Renal cortical epithelial cell (primary cell): ENCODE data around the gene THOC1. TPM values are rescaled to one million over a fixed set of nuclear protein-coding genes. Genes with fewer than 3 reads are reported as not detected.

ENCODE experiments used
- DNase-seq: peaks from one replicate; pipeline ENCODE4 v3.0.0-alpha.2; 2011; ENCODE audit warnings: low read depth
- total RNA-seq: library from RNA; depleted of rRNA; stranded (reverse); fragments of >200 nt; gene quantifications from 2 replicates; pipeline ENCODE4 v1.2.3, GENCODE V29; 2014

The THOC1 gene
- total RNA-seq, 1 donor from 2014 or later, result 46.7 TPM

GRCh38 chr18:274313-274712, 6.5 kb upstream of the THOC1 start:
- DNase-seq, result no peak

DNA sequence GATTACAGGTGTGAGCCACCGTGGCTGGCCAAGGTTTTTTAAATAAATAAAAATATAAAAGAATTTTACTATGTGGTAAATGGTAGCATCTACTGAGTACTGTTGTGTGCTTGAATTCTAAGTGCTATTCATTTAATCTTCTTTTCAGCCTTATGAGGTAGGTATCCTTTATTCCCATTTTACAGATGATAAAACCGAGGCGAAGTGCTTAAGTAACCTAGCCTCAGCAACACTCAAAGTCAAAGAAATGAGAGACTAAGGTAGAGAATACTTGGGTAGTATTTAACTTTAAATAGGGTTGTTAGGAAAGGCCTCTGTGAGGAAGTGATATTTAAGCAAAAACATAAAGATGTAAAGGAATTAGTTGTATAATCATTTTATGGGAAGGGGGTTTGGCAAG, 5.7 kb upstream of the THOC1 start:
- DNase-seq, result no peak

DNA sequence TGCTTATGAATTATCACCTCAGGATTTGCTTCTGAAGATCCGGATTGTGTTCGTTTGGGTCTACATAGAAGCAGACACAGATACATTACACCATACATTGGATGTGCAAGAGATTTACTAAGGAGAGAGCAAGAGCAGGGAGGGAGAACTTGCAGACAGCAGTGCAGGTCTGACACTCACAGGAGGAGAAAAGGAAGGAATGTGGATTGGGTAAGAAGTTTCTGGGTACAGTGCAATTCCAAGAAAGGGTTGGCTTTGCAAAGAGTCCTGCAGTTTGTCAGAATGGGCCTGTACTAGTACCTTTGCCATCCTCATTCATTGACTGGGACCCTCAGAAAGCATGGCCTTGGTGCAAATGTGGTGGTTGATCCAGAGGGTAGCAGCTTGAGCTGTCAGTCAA, 4.8 kb upstream of the THOC1 start:
- DNase-seq, result no peak

GRCh38 chr18:269480-270095, 1.7 kb upstream of the THOC1 start:
- no peak for DNase-seq

DNA sequence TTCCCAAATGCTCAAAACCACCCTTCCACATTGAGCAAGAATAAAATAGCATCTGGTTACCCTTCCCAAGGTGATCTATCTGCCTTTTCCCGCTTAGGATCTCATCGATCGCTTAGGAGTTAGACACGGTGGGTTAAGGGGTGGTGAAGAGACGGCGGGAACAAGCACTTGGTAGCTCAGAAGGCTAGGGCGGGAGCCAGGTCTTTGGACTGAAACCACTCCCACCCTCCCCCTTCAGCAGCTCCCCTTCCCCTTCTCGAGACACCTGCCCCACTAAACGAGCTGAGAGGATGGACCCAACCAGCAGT, 513 bp downstream of the THOC1 start:
- peak; percentile 6 for DNase-seq

DNA sequence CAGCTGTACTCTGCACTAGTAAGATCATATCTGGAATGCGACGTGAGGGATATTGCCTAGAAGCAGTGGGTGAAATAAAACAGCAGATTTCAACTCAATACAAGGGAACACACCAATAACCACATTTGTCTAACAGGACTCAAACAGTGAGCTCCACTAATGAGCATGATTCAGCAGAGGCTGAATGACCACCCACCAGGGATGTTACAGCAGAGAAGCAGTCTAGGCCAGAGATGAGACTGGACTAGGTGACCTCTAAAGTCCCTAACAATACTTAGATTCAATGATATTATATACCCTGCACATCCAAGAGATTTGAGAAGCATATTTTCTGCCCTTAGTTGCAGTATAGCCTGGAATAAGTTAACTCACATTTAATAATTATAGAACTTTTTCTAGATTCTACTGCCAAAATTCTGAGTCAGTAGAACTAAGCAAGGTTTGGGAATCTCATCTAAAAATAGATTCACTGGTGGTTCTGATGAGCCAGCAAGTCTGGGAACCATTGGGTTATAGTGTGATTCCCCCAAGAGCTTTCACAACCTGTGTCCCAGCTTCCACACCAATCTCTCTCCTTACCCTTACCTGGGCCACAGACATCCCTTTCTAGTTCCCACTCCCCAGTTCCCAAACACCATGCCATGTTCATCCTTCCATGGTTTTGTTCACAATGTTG, 6.3 kb downstream of the THOC1 start:
- peak; percentile 11 for DNase-seq

GRCh38 chr18:260547-260946, 7.3 kb downstream of the THOC1 start:
- DNase-seq, result no peak

GRCh38 chr18:255171-255570, 12.7 kb downstream of the THOC1 start:
- no peak for DNase-seq

DNA sequence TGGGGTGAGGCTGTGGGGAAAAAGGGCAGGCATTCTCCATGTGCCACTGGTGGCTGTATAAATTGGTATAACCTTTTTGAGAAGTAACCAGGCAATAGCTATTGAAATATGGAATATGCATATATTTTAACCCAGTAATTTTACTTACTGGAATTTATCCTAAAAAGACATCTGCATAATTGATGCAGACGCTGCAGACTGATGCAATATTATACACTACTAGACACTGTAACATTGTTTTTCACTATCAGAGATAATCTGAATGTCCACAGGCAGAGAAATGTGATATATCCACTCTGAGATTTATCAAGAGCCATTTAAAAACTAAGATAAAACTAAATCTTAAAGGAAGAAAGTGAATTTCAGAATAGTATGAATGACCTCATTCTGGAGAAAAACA, 14.7 kb downstream of the THOC1 start:
- DNase-seq, result no peak

DNA sequence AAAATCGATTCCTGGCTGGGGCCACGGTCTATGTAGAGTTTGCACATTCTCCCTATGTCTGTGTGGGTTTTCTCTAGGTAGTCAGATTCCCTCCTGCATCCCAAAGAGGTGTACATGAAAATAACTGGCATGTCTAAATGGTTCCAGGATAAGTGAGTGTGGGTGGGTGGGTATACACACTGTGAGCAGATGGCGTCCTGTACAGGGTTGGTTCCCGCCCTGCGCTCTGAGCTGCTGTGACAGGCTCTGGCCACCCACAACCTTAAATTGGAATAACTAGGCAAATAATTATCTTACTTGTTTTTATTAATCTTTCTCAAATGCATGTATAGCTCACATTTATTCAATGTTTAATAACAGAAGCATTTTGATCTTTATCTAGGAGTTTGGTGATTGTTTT, 16.3 kb downstream of the THOC1 start:
- DNase-seq, result no peak

- peak; percentile 18 for DNase-seq
These were observed 17.2 kb downstream of the THOC1 start for GRCh38 chr18:250685-251084.

DNA sequence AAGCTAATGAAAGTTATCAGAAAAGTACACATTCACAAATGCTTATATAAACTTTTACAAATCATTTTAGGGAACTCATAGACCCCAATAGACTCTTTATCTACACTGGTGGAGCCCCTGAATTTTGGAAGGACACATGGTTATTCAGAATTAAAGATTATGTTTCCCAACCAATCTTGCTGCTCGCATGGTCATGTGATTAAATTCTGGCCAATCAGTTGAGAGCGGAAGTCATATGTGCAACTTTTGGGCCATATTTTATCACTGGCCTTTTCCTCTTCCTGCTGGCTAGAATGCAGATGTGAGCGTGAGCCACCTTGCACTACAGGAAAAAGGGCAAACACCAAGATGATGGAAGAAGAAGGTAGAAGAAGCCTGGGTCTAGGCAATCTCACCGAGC, 19.8 kb downstream of the THOC1 start:
- no peak for DNase-seq

- no peak for DNase-seq
These were observed 22.5 kb downstream of the THOC1 start for GRCh38 chr18:245282-245847.

DNA sequence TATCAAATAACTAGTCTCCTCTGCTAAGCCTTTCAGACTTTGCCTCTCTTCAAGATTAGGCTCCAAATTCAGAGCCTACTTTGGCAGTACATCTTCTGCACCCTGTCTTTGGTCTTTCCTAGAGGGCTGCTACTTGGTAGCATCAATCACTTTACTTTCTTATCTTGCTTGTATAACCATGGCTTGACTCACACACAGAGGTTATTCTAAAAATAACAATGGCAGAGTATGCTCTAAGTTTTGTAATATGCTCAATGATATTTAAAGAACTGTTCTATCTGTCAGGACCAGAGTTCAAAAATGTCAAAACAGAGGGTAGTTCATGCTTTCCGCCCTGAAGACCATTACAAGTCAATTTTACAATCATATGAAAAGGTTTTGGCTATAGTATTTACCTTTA, 27.7 kb downstream of the THOC1 start:
- DNase-seq, result no peak

GRCh38 chr18:231563-231962, 36.3 kb downstream of the THOC1 start:
- DNase-seq, result no peak

DNA sequence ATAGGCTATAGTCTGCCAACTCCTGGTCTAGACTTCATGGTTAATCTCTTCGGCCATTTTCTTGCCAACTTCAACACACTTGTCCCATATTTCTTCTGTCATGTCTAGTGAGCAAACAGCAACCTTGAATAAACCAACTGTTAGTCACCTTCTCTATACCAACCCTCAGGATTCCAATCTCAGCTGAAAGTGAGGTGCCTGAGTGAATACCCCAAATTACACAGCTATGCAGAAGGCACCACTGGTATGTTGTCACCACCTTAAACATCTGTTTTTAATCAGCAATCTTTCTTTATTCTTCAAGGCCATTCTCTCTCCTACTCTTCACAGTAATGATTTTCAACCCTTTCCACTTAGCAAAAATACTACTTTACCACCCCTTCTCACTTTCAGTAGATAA, 39.3 kb downstream of the THOC1 start:
- DNase-seq, result no peak

DNA sequence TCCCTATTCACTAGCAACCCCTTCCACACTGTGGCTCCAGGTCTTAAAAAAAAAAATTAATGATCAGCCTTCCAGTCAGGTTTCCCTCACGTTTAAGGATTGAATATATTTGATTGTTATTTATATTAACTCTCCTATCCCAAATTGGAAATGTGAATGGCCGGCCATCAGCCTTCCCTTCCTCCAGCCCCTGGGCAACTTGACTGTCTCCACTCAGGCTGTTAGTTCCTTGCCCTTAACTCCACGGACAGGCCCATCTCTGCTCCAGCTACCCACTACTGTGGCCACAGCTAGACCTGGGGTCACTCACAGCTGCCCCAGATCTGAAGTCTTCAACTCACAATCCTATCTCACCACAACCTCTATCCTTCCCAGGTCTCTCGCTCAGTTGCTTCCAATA, 39.9 kb downstream of the THOC1 start:
- no peak for DNase-seq

- DNase-seq, result no peak
These were observed 40.5 kb downstream of the THOC1 start for GRCh38 chr18:227374-227773.

DNA sequence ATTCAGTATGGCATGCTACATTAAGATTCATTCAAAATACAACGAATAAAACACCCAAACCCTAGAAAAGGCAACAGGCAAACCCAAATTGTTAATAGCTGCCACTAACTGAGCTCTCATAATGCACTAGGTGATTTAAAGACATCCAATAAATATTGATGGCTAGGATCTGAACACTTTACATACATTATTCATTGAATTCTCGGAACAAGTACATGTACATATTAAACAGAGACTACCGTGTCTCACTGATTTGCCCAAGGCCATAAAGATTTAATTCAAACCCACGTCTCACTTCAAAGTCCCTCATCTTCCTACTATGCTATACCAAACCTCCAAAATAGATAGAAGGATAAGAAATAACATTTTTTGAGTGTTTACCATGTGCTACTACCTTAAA, 42.1 kb downstream of the THOC1 start:
- DNase-seq, result no peak

DNA sequence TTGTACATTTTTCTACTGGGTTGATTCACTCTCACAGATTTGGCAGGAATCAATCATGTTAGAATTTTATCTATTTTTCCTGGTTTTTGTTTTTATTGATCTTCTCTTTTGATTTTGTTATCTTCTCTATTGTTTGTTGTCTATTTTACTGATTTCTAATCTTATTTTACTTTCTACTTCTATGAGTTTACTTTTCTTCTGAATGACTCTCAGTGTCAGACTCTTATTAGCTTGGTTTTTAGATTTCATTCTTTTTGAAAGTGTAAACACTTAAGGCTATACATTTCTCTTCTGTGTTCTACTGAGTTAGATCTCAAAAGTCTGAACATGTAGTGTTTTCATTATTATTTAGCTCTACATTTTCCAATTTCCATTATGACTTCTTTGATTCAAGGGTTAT, 47.1 kb downstream of the THOC1 start:
- DNase-seq, result no peak

DNA sequence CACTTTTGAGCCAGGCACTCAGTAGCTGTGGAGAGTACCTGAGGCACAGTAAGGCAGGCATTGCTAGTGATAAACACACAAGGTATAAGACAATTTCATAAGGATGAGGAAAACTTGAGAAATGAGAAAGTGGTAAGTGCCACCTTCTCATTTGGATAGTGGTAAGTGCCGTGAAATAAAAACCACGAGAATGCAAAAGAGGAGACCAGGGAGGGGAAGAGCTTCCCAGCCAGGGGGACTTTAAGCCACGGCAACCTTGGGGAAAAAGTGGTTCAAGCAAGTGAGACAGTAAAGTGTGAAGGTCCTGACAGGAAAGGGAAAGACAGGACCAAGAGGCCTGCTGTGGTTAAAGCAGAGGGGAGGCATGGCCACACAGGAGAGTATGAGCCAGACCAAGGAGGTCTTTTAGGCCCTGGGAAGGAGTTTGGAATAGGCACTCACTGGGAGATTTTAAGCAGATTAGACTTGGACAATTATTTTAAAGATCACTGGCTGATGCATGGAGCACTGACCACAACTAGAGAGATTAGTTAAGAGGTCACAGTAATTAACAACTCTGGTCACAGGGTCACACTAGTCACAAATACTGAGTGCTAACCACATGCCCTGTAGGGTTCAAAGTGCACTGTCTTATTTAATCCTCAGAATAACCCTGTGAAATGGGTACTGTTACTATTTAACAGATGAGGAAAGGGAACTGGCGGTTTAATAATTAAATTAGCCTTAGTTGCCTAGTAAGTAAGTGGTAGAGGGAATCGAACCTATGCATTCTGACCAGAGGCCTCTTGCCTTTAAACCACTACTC, 50.1 kb downstream of the THOC1 start:
- peak; percentile 62 for DNase-seq

DNA sequence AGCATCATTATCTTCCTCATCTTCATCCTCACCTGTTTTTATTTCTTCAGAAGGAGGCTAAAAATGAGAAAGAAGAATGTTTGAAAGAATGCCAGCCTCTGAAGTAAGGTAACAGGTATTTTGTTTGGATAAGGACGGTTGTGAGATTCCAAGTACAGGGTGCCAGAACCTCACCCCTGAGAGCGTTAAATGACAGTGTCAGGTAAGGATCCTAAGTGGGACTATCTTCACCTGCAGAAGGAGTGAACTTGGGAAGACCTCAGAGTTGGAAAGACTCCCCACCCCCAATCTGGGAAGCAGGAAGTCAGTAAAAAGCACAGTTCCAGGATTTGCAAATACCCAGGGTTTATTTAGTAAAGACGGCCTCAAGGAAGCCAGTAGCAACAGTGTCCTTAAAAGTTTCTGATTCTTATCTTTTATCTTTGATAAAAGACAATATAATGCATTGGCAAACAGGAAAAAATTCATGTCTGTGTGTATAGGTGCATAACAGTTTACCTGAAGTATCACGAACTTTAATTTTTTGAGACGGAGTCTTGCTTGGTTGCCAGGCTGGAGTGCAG, 52.3 kb downstream of the THOC1 start:
- no peak for DNase-seq

DNA sequence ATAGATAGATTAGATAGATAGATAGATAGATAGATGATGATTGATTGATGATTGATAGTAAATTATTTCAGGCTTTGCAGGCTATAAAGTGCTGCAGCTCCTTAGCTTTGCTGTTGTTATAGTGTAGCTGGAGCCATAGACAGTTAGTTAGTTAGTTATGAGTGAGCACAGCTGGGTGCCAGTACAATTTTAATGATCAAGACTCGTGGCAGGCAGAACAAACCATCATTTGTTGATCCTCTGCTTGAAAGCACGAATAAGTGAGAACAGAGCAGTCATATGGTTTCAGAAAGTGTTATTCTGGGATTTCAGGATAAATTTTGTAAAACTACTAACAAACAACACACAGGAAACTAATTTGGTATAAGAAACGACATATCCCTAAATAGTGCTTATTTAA, 53.9 kb downstream of the THOC1 start:
- no peak for DNase-seq
